ENCODE results near the gene KHDC1.

Gene KHDC1

GRCh38 chr6:73227606-73228255 is 35.3 kb downstream of the KHDC1 start:
- H3K36me3 Mint-ChIP-seq (ENCODE audit: low read depth) = peaks cover 17% of the 10 kb centered on the region
- H3K9me3 Mint-ChIP-seq = peaks cover 16% of the 10 kb centered on the region
- no peak overlapping the region for H3K27ac Mint-ChIP-seq
- no peaks in the 10 kb centered on the region for H3K4me1 Mint-ChIP-seq
- TF ChIP-seq, protein P1, sequence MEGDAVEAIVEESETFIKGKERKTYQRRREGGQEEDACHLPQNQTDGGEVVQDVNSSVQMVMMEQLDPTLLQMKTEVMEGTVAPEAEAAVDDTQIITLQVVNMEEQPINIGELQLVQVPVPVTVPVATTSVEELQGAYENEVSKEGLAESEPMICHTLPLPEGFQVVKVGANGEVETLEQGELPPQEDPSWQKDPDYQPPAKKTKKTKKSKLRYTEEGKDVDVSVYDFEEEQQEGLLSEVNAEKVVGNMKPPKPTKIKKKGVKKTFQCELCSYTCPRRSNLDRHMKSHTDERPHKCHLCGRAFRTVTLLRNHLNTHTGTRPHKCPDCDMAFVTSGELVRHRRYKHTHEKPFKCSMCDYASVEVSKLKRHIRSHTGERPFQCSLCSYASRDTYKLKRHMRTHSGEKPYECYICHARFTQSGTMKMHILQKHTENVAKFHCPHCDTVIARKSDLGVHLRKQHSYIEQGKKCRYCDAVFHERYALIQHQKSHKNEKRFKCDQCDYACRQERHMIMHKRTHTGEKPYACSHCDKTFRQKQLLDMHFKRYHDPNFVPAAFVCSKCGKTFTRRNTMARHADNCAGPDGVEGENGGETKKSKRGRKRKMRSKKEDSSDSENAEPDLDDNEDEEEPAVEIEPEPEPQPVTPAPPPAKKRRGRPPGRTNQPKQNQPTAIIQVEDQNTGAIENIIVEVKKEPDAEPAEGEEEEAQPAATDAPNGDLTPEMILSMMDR (IDR thresholded peaks at IDR 0.05) = no peak
- no peak overlapping the region for H3K4me3 Mint-ChIP-seq
- DNase-seq = no peak
- H3K27me3 Mint-ChIP-seq (ENCODE audit: low read depth, poor library complexity) = no peaks in the 10 kb centered on the region

DNA sequence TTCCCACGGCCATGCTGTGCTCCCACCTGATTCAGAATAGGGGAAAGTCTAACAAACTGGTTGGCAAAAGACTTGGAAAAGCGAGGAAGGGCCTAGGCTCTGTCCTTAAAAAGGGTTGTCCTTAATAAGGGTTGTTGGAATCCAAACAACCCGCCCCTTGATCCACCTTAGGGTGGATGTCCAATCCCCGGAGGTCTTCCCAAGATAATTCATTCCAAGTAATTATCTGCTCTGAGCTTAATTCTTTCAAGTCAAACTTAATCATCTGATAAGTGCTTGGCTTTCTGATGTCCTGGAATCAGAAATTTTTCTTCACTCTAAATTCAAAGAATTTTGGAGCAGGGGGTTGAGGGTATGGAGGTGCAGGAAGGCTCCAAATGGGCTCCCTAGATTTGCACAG is 37.6 kb downstream of the KHDC1 start, which contains the start of gene KHDC1L:
KHDC1L (minus strand) TSS at position 101 of the 400 bp plus-strand sequence; CDS start at position 13, 88 bp downstream.
- Mint-ChIP-seq H3K27me3 (ENCODE audit: low read depth, poor library complexity) (no peaks in the 10 kb centered on the region), H3K27ac (no peak within 1 kb of the TSS), H3K9me3 (peaks cover 16% of the 10 kb centered on the region), H3K36me3 (ENCODE audit: low read depth) (peaks cover 17% of the 10 kb centered on the region), H3K4me3 (no peak within 1 kb of the TSS), H3K4me1 (no peaks in the 10 kb centered on the region)
- TF ChIP-seq, protein P1 (IDR thresholded peaks at IDR 0.05) = no peak
- no peak for DNase-seq

- Mint-ChIP-seq H3K4me1 (peaks cover 8% of the 10 kb centered on the region), H3K27me3 (ENCODE audit: low read depth, poor library complexity) (no peaks in the 10 kb centered on the region), H3K9me3 (no peaks in the 10 kb centered on the region), H3K36me3 (ENCODE audit: low read depth) (no peaks in the 10 kb centered on the region), H3K27ac (no peak overlapping the region), H3K4me3 (no peak overlapping the region)
- TF ChIP-seq, protein P1 (IDR thresholded peaks at IDR 0.05) = no peak
- DNase-seq = no peak
These were observed 46.1 kb downstream of the KHDC1 start for GRCh38 chr6:73216859-73217258.

DNA sequence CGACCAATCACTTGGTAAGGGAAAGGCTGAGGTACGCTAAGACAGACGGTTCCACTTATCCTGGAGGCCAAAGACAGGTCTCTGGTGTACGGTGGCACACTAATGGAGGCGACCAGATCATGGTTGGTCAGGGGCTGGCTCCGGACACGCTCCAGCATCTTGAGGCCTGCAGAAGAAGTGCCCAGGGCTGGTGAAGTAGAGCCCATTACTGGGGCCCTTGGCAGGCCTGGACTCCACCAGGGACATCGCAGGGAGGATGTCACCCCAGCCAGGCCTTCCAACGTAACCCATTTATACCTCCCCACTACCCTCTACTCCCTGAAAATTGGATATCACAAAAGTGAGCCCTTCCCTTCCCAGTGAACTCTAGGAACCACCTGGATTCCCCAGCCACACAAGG is 53.9 kb downstream of the KHDC1 start:
- DNase-seq = no peak
- H3K9me3 Mint-ChIP-seq = peaks cover 11% of the 10 kb centered on the region
- H3K4me1 Mint-ChIP-seq = no peaks in the 10 kb centered on the region
- TF ChIP-seq, protein P1 (IDR thresholded peaks at IDR 0.05) = no peak
- H3K27me3 Mint-ChIP-seq (ENCODE audit: low read depth, poor library complexity) = no peaks in the 10 kb centered on the region
- H3K27ac Mint-ChIP-seq = no peak overlapping the region
- no peaks in the 10 kb centered on the region for H3K36me3 Mint-ChIP-seq (ENCODE audit: low read depth)
- no peak overlapping the region for H3K4me3 Mint-ChIP-seq

DNA sequence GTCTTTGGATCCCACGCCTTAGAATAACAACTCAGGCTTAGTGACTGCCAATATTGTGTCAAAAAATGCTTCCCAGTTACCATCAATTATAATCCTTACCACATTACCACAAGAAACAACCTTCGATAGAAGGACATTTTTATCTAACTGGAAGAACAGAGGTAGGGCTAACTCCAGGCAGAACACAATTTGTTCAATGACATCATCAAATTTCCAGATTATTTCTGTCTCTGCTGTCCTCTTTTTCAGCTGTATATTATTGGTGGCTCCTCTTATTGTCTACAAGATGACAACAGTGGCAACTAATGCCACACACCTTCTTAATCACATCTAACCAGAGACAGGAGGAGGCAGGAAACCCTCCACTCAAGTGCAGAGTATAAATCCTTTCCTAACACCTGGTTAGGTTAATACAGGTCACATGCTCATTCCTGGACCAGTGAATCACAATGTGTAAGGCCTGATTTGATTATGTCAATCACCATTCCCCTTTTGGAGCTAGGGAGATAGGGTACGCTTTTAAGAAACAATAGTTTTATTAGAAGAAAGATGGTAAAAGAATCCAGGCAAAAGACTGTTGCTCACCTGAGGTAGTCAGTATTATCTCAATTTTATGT is 55.7 kb downstream of the KHDC1 start:
- peak overlapping the region; percentile 6 for H3K27ac Mint-ChIP-seq
- DNase-seq = no peak
- H3K36me3 Mint-ChIP-seq (ENCODE audit: low read depth) = no peaks in the 10 kb centered on the region
- no peaks in the 10 kb centered on the region for H3K4me1 Mint-ChIP-seq
- H3K27me3 Mint-ChIP-seq (ENCODE audit: low read depth, poor library complexity) = no peaks in the 10 kb centered on the region
- no peak overlapping the region for H3K4me3 Mint-ChIP-seq
- TF ChIP-seq, protein P1 (IDR thresholded peaks at IDR 0.05) = no peak
- peaks cover 11% of the 10 kb centered on the region for H3K9me3 Mint-ChIP-seq

GRCh38 chr6:73204252-73204651 is 58.7 kb downstream of the KHDC1 start:
- Mint-ChIP-seq H3K9me3 (peaks cover 11% of the 10 kb centered on the region), H3K27me3 (ENCODE audit: low read depth, poor library complexity) (no peaks in the 10 kb centered on the region), H3K27ac (no peak overlapping the region), H3K4me3 (no peak overlapping the region), H3K4me1 (peaks cover 5% of the 10 kb centered on the region), H3K36me3 (ENCODE audit: low read depth) (no peaks in the 10 kb centered on the region)
- DNase-seq = no peak
- TF ChIP-seq, protein P1 (IDR thresholded peaks at IDR 0.05) = no peak

All from nephron progenitor cell (in vitro differentiated cells).